GM04503 (cell line): ENCODE results near the gene FIGLA.
A peak's percentile ranks its signal among the peaks of the same experiment; 100 is the strongest.

Experiments used
- DNase-seq: peaks from one replicate; pipeline ENCODE4 v3.0.0-alpha.2; 2012; ENCODE audit warnings: low read depth

FIGLA gene

DNA sequence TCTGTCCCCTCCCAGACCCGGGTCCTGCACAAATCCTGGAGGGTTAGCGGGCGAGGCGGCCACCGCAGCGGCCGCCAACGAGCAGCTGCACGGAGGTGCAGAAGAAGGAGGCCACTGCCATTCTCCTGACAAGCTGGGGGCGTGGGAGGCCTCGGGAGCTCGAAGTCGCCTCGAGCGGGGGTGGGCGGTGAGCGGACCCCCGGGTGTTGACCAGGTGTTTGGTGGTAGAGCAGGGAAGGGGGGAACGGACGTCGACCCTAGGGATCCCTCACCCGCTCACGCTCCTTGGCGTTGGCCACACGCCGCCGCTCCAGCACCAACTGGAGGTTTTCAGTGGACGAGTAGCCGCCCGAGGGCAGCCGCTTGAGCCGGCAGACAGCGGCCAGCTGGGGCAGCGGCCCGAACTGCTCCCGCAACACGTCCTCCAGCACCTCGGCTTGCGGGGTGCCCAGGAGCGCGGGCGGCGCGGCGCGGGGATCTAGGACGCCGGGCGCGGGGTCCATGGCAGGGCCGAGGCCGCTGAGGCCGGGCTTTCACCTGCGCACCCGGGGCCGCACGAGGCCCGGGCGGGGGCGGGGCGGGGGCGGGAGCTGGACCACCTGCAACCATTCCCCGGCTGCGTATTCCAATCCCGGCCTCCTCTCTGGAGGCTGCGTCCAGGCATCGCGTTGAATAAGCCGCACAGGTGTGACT lies at the start of gene FIGLA:
Gene FIGLA, minus strand, starts transcription at position 508 of the 693 bp plus-strand sequence. Its CDS starts 5 bp downstream, at position 503.
- no peak for DNase-seq

GRCh38 chr2:70837980-70838925 lies 47.8 kb upstream of the FIGLA start:
- no peak for DNase-seq

DNA sequence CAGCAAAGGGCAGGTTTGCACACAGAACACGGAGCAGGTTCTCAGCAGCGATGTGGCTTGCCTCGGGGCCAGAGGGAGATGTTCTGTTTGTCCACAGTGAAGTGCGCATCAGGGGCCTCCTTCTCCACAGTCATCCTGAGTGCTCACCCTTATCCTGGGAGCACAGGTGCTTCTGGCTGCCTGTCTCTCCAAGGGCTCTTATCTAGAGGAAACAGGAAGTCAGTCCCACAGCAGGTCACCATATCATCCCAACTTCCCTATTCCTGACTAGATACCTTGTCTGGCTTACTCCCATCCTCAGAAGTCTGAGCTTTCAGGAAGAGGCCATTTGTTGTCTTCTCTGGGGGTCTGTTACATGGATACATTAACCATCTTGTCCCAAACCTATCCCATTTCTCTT lies 45.2 kb upstream of the FIGLA start, which contains the start of gene CD207:
Gene CD207, minus strand, starts transcription at position 174 of the 400 bp plus-strand sequence. Its CDS starts 40 bp downstream, at position 134.
- no peak for DNase-seq

GRCh38 chr2:70834881-70835280 lies 44.4 kb upstream of the FIGLA start:
- DNase-seq: no peak

DNA sequence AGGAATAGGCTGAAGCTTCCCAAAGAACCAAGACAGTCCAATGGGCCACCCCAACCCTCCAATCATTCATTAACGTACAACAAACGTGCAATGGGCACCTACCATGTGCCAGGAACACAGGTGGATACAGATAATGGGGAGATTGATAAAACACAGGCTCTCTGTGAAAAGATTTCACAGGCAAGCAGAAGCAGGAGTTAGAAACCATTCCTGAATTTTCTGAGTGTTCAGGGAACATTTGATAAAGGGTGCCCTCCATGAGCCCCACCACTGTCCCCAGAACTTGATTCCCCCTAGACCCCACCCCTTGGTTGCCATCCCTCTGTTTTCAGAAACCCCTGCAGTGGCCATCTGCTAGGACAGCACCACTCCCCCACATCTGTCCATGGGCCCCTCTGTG lies 43.7 kb upstream of the FIGLA start:
- DNase-seq: no peak

GRCh38 chr2:70833246-70833645 lies 42.8 kb upstream of the FIGLA start:
- DNase-seq: no peak

DNA sequence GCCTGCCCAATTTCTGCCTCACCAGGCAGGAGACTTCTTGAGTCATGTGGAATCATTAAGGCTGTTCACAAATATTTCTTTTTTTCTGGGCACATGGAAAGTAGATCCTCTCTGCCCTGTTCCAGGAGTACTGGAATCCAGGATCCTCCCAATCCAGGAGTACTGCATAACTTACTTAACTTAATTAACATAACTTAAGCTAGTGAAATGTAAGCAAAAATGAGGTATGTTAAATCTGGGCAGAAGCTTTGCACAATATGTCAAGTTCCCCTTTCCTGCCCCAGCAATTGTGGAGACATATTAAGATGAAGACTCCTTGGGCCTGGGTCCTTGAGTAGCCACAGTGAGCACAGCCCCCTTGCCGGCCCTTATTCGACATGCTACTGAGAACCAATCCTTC lies 41.9 kb upstream of the FIGLA start:
- no peak for DNase-seq

DNA sequence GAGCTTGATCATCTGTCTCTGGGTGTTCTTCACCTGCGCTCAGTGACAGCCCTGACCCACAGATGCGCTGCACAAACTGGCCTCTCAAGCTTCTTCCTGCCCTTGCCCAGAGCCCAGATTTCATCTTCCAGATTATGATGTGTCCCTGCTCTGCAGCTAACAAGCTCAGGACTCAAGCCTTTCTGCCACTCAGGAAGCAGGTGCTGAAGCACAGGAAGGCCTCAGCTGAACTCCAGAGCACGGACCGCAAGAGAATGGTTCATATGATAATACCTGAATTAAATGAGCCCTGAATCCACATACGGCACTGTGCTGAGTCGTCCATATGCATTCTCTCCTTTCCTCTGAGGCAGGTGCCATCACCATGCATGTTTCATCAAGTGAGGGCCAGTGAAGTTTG lies 41.4 kb upstream of the FIGLA start:
- DNase-seq: no peak

GRCh38 chr2:70830366-70830765 lies 39.9 kb upstream of the FIGLA start:
- DNase-seq: no peak

DNA sequence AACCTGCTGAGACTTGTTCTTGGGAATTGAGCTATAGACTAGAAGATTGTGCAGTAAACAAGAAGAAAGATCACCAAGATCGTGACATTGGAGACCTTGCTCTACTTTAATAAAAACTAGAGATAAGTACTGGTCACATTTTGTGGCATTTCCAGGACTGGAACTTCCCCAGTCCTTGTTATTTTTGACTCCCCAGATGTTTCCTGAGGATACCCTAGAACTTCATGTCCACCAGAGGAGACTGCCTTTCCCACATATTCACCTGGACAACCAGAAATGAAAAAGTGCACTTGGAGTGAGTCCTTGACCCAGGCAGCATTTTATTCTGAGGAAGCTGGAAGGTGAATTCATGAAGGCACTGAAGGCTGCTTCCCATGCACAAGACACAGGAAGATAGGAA lies 39.5 kb upstream of the FIGLA start:
- no peak for DNase-seq

DNA sequence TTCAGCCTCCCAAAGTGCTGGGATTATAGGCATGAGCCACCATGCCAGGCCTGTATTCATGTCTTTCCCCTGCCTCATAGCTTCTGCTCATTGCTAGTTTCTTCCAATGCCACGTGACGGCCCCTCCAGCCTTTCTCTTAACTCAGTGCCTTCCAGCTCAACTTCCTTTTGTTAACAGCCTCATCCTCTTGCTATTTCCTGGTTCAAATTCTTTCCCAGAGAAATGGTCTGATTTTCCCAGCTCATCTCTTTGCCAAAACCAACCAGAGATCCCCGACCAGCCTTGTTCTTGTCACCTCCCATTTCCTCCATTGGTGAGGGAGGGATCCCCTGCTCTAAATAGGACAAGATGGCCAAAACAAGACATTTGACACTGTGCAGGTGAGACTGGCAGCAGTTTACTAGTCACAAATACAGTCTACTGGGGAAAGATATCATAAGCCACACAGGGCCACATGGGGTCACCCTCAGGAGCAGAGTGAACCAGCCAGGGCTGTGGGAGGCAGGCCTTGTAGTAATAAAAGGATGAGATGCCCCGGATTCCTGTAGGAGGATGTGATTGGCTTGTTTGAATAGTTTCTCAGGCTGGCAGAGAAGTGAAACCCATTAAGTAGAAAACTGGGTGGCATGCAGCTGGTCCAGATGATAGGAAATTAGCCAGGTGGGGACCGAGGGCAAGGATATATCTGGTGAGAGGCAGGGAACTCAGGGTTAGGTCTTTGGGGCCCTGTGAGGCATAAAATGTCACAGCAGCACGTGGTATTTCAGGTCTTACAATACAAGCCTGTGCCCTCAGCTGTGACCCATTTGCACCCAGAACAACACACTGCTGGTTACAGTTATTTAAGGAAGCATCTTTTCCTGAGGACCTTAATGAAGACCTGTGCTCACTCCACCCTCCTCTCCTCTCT lies 38.7 kb upstream of the FIGLA start:
- DNase-seq: peak; percentile 24

GRCh38 chr2:70828115-70828514 lies 37.7 kb upstream of the FIGLA start:
- DNase-seq: no peak

DNA sequence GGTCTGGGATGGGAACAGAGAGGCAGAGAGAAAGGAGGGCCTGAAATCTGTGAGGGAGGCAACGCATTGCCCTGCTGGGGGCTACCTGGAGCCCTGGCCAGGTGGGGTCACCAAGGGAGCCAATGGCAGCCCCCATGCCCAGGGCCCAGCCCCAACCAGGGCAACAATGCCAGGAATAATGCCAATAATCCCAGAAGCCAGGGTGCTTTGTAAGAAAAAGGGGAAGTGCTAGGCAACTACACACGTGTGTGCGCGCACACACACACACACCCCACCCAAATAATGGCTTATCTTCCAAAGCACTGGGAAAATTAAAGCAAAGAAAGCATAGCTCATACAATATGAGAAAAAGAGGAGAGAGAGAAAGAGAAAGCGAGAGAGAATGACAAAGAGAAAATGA lies 36.9 kb upstream of the FIGLA start:
- no peak for DNase-seq

GRCh38 chr2:70826696-70827350 lies 36.4 kb upstream of the FIGLA start:
- DNase-seq: no peak

GRCh38 chr2:70823249-70823648 lies 32.8 kb upstream of the FIGLA start:
- no peak for DNase-seq

- no peak for DNase-seq
These were observed 32.4 kb upstream of the FIGLA start for GRCh38 chr2:70822843-70823242.

GRCh38 chr2:70820499-70820898 lies 30.1 kb upstream of the FIGLA start, which contains the start of gene CLEC4F:
CLEC4F (minus strand) TSS chr2:70820599; CDS start chr2:70820523, 76 bp downstream.
- no peak for DNase-seq

DNA sequence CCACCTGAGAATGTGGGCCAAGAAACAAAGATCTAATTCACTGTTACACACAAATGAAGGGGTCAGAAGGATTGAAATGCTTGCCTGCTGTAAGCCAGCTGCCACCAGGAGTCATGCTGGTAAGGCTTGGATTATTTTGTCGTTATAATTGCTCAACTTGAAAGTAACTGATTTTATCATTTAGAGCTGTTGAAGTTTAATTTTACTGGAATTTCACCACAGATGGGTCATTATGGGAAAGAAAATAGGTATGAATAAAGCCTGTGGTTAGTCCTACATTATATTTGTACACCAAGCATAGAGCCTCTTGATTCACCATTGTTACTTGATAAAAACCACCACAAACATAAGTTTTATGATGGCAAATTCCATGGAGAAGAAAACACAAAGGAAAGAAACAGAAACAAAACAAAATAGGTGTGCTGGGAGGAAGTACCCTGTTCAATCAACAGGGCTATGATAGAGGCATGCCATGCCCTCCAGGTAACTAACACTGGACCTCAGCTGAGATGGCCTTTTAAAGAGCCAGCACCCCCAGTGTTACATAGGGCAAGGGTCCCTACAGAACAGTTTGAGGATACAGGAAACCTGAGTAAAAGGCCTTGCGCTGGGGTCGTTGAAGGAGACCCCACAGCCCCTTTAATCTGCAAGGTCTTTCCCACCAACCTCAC lies 27.0 kb upstream of the FIGLA start:
- no peak for DNase-seq

GRCh38 chr2:70816726-70817125 lies 26.3 kb upstream of the FIGLA start:
- DNase-seq: no peak

DNA sequence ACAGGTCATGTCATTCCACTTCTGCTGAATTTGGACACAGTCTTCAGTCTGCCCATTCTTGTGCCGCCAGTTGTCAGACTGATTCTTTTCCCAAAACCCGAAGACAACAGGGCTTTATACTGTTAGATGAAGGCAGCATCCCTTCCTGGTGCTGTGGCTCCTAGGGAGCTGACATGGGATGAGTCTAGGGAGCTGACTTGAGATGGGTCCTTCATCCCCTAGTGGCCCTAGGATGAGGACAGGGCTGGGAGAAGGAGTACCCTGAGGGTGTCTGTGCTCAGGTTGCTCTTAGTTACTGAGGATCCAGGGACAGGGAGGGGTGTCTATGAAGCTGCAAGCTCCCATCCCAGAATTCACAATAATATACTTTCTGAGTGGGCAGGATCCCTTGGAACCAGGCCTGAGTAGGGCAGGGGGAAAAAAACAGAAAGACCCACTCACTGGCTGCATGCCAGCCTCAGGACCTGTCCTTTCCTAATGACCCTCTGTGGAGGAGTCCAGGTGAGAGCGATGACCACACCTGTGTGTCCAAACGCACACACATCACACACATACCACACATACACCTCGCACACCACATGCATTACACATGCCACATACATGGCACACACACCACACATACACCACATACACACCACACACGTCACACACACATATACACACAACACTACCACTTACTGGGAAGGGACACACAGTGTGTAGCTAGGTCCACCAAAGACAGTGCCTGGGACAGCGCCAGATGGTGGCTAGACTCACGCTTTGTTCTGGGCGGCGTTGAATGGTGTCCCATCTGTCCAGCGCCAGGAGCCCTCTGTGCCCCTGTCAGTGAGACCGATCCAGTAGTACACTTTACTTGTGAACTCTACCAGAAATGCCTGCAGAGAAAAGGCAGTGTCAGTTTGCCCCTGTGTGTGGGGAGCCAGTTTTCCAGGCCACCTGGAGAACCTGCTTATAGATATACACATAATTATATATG lies 18.8 kb upstream of the FIGLA start:
- no peak for DNase-seq
